ENCODE measurements around the gene LRRN1.

GRCh38 chr3:3776607-3777006 is 22.6 kb upstream of the LRRN1 start:
- TF ChIP-seq, protein P1, sequence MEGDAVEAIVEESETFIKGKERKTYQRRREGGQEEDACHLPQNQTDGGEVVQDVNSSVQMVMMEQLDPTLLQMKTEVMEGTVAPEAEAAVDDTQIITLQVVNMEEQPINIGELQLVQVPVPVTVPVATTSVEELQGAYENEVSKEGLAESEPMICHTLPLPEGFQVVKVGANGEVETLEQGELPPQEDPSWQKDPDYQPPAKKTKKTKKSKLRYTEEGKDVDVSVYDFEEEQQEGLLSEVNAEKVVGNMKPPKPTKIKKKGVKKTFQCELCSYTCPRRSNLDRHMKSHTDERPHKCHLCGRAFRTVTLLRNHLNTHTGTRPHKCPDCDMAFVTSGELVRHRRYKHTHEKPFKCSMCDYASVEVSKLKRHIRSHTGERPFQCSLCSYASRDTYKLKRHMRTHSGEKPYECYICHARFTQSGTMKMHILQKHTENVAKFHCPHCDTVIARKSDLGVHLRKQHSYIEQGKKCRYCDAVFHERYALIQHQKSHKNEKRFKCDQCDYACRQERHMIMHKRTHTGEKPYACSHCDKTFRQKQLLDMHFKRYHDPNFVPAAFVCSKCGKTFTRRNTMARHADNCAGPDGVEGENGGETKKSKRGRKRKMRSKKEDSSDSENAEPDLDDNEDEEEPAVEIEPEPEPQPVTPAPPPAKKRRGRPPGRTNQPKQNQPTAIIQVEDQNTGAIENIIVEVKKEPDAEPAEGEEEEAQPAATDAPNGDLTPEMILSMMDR (IDR thresholded peaks at IDR 0.05; ENCODE audit: poor library complexity) = no peak
- no peak for TF ChIP-seq EZH2 (IDR thresholded peaks at IDR 0.05; ENCODE audit: borderline replicate concordance)
- no peak for TF ChIP-seq EZH2phosphoT487 (IDR thresholded peaks at IDR 0.05; ENCODE audit: low read depth, severe bottlenecking, unreplicated experiment)
